DOHH2 (cell line): ENCODE results near the gene MAPKAPK2.

Source experiments
- H3F3A ChIP-seq: fragments of 200-600 bp; sonication (generic), shearing (Covaris generic); 2 replicates; pipeline ENCODE4 v1.6.0; 2016; ENCODE audit warnings: antibody characterized with exemption, mild to moderate bottlenecking; ENCODE audit not compliant: control insufficient read depth, insufficient read depth
- H3K27ac ChIP-seq: fragments of 200-600 bp; sonication (generic); 2 replicates; pipeline ENCODE4 v1.5.1; 2014; ENCODE audit warnings: low read depth, mild to moderate bottlenecking, low read length, moderate library complexity
- H3K27me3 ChIP-seq: fragments of 200-600 bp; sonication (generic); 2 replicates; pipeline ENCODE4 v1.6.1; 2014; ENCODE audit warnings: mild to moderate bottlenecking, low read length, mixed read lengths; ENCODE audit not compliant: control insufficient read depth
- H3K36me3 ChIP-seq: fragments of 200-600 bp; sonication (generic); 2 replicates; pipeline ENCODE4 v1.6.1; 2014; ENCODE audit warnings: mild to moderate bottlenecking, low read length, moderate library complexity, mixed read lengths; ENCODE audit not compliant: control insufficient read depth
- H3K4me1 ChIP-seq: fragments of 200-600 bp; sonication (generic); 2 replicates; pipeline ENCODE4 v1.6.1; 2014; ENCODE audit warnings: mild to moderate bottlenecking, low read length, mixed read lengths; ENCODE audit not compliant: control insufficient read depth
- H3K4me2 ChIP-seq: fragments of 200-600 bp; sonication (generic); 2 replicates; pipeline ENCODE4 v1.6.0; 2014; ENCODE audit warnings: mild to moderate bottlenecking, low read length, moderate library complexity
- H3K4me3 ChIP-seq: fragments of 200-600 bp; sonication (generic); 2 replicates; pipeline ENCODE4 v1.5.1; 2014; ENCODE audit warnings: mild to moderate bottlenecking, low read length, mixed read lengths
- H3K79me2 ChIP-seq: fragments of 200-600 bp; sonication (generic); 2 replicates; pipeline ENCODE4 v1.6.1; 2014; ENCODE audit warnings: mild to moderate bottlenecking, low read length, mixed read lengths; ENCODE audit not compliant: control insufficient read depth
- H3K9me2 ChIP-seq: fragments of 200-600 bp; sonication (generic); replicated peaks from 2 replicates; pipeline ENCODE4 v1.6.1; 2014; ENCODE audit warnings: mild to moderate bottlenecking, low read length, mixed read lengths; ENCODE audit not compliant: control insufficient read depth
- H3K9me3 ChIP-seq: fragments of 200-600 bp; sonication (generic); 2 replicates; pipeline ENCODE4 v1.6.1; 2014; ENCODE audit warnings: antibody characterized with exemption, low read length, mixed read lengths; ENCODE audit not compliant: control insufficient read depth, insufficient read depth
- H4K20me1 ChIP-seq: fragments of 200-600 bp; sonication (generic); 2 replicates; pipeline ENCODE4 v1.6.0; 2014; ENCODE audit warnings: low read depth, mild to moderate bottlenecking, antibody characterized with exemption, low read length, moderate library complexity; ENCODE audit not compliant: control insufficient read depth, insufficient read depth
- CTCF ChIP-seq: fragments of 200-600 bp; sonication (generic); IDR thresholded peaks from one replicate; pipeline ENCODE4 v1.5.1; 2014; ENCODE audit warnings: antibody characterized with exemption, mild to moderate bottlenecking, low read depth, low read length; ENCODE audit not compliant: poor library complexity, severe bottlenecking
- EZH2phosphoT487 ChIP-seq: fragments of 200-600 bp; sonication (generic); IDR thresholded peaks from 2 replicates; pipeline ENCODE4 v1.6.1; 2017; ENCODE audit warnings: borderline replicate concordance, mild to moderate bottlenecking, antibody characterized with exemption, low read length, moderate library complexity, mixed read lengths

MAPKAPK2 gene

GRCh38 chr1:206660136-206660535, 24.6 kb upstream of the MAPKAPK2 start:
- no peak overlapping the region for H3K27ac ChIP-seq

GRCh38 chr1:206661161-206661820, 23.4 kb upstream of the MAPKAPK2 start:
- no peaks in the 10 kb centered on the region for H3K9me3 ChIP-seq
- no peaks in the 10 kb centered on the region for H4K20me1 ChIP-seq
- H3K27me3 ChIP-seq = peaks cover 34% of the 10 kb centered on the region
- H3F3A ChIP-seq = peaks cover 10% of the 10 kb centered on the region; the same call in 1 of the 2 replicates
- no peaks in the 10 kb centered on the region for H3K36me3 ChIP-seq
- H3K4me1 ChIP-seq = peaks cover 47% of the 10 kb centered on the region
- H3K27ac ChIP-seq = no peak overlapping the region
- no peaks in the 10 kb centered on the region for H3K79me2 ChIP-seq
- no peak overlapping the region for H3K4me2 ChIP-seq
- H3K4me3 ChIP-seq = no peak overlapping the region
- no peaks in the 10 kb centered on the region for H3K9me2 ChIP-seq
- TF ChIP-seq CTCF (no peak), EZH2phosphoT487 (no peak)

More at GRCh38 chr1:206660136-206660535, 24.6 kb upstream of the MAPKAPK2 start:
- Histone ChIP-seq H3K9me3 (no peaks in the 10 kb centered on the region), H3K9me2 (no peaks in the 10 kb centered on the region), H3K79me2 (no peaks in the 10 kb centered on the region), H3K4me2 (no peak overlapping the region), H3K4me3 (no peak overlapping the region), H3K4me1 (peaks cover 47% of the 10 kb centered on the region), H3K36me3 (0 out of 2 replicates have a peak, but pooled peaks cover under 1% of the 10 kb centered on the region), H3F3A (peaks cover 10% of the 10 kb centered on the region; the same call in 1 of the 2 replicates), H3K27me3 (peaks cover 25% of the 10 kb centered on the region), H4K20me1 (no peaks in the 10 kb centered on the region)
- TF ChIP-seq EZH2phosphoT487 (no peak), CTCF (no peak)

GRCh38 chr1:206662396-206663092, 22.2 kb upstream of the MAPKAPK2 start:
- H3K79me2 ChIP-seq = no peaks in the 10 kb centered on the region
- no peaks in the 10 kb centered on the region for H4K20me1 ChIP-seq
- H3K4me2 ChIP-seq = no peak overlapping the region
- no peak overlapping the region for H3K27ac ChIP-seq
- peaks cover 40% of the 10 kb centered on the region for H3K4me1 ChIP-seq
- no peak for TF ChIP-seq CTCF
- H3F3A ChIP-seq = peaks cover 5% of the 10 kb centered on the region; the same call in 1 of the 2 replicates
- peaks cover 36% of the 10 kb centered on the region for H3K27me3 ChIP-seq
- H3K4me3 ChIP-seq = no peak overlapping the region
- H3K9me2 ChIP-seq = no peaks in the 10 kb centered on the region
- H3K9me3 ChIP-seq = no peaks in the 10 kb centered on the region
- H3K36me3 ChIP-seq = no peaks in the 10 kb centered on the region
